Measurements from ENCODE around the gene FMNL3. TPM values are rescaled to one million over a fixed set of nuclear protein-coding genes. Genes with fewer than 3 reads are reported as not detected.
"Not testable (repeated sequence)": the region's sequence is repeated elsewhere in the genome, so short reads cannot be mapped to it uniquely, and the experiment has no call there.

FMNL3 gene
- total and polyA plus RNA-seq, 4 donors: 0.72 to 4.5 (median 2.6) TPM

- H3K27ac ChIP-seq (ENCODE audit: low read depth in 1 of 2, low read length in 2 of 2): peak overlapping the region in 1 of 2 donors; percentile 11
- H3K9ac ChIP-seq (ENCODE audit: low read depth in 1 of 2, low read length in 2 of 2); H3K4me1 ChIP-seq (ENCODE audit: control insufficient read depth in 4 of 4, insufficient read depth in 4 of 4, low read length in 3 of 4); DNase-seq (ENCODE audit: low spot score); H3K36me3 ChIP-seq (ENCODE audit: control insufficient read depth in 4 of 4, insufficient read depth in 3 of 4, low read depth in 1 of 4, low read length in 3 of 4); H3K4me3 ChIP-seq (ENCODE audit: low read depth in 1 of 3, low read length in 3 of 3); H3K27me3 ChIP-seq (ENCODE audit: control insufficient read depth in 4 of 4, insufficient read depth in 4 of 4, low read length in 3 of 4); H3K9me3 ChIP-seq (ENCODE audit: control insufficient read depth in 4 of 4, low read length in 3 of 4): not testable (repeated sequence)
- 88% methylated on average over 7 of the region's 7 CpGs for WGBS
Observed at GRCh38 chr12:49734900-49735299, 27.7 kb upstream of the FMNL3 start.

GRCh38 chr12:49733219-49734017 lies 26.2 kb upstream of the FMNL3 start:
- H3K27ac ChIP-seq (ENCODE audit: low read depth in 1 of 2, low read length in 2 of 2): no peak overlapping the region
- H3K9me3 ChIP-seq (ENCODE audit: control insufficient read depth in 4 of 4, low read length in 3 of 4): no peaks in the 10 kb centered on the region
- 89% methylated on average over 10 of the region's 10 CpGs for WGBS
- DNase-seq (ENCODE audit: low spot score): no peak
- no peak overlapping the region for H3K4me3 ChIP-seq (ENCODE audit: low read depth in 1 of 3, low read length in 3 of 3)
- H3K9ac ChIP-seq (ENCODE audit: low read depth in 1 of 2, low read length in 2 of 2): no peak overlapping the region
- H3K36me3 ChIP-seq (ENCODE audit: control insufficient read depth in 4 of 4, insufficient read depth in 3 of 4, low read depth in 1 of 4, low read length in 3 of 4): no peaks in the 10 kb centered on the region
- no peaks in the 10 kb centered on the region for H3K27me3 ChIP-seq (ENCODE audit: control insufficient read depth in 4 of 4, insufficient read depth in 4 of 4, low read length in 3 of 4)
- TF ChIP-seq NR2F2 (IDR thresholded peaks at IDR 0.05) (no peak), EGR1 (IDR thresholded peaks at IDR 0.05; ENCODE audit: low read depth in 2 of 2) (no peak), ZBTB33 (IDR thresholded peaks at IDR 0.05) (no peak), GABPA (IDR thresholded peaks at IDR 0.05 in 1 of 2, conservative IDR thresholded peaks at IDR 0.05 in 1 of 2) (no peak), RAD21 (IDR thresholded peaks at IDR 0.05) (no peak)
- peaks cover 0 to 2% (median 0%) of the 10 kb centered on the region in 4 donors for H3K4me1 ChIP-seq (ENCODE audit: control insufficient read depth in 4 of 4, insufficient read depth in 4 of 4, low read length in 3 of 4)

DNA sequence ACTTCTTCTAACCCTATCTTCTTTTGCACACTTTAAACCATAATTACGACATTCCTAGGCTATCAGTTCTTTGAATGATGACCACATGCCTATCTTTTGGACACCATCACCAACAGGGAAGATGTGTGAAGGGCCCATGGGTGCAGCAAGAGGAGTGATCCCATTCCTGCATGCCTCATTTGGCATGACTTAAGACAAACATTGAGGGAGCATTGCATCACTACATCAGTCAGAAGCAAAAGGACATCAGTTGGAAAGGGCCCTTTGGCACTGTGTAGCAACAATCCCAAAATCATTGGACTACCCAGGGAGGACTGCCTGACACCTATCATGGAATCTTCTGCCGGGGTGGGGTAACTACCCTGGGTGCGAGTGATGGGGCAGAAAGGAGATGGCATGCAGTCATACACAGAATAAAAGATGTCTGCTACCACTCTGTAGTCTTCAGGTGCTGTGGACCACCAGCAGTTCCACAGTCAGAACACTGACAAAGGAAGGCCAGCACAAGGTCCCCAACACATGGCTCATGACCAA lies 23.4 kb upstream of the FMNL3 start:
- Histone ChIP-seq H3K4me1 (ENCODE audit: control insufficient read depth in 4 of 4, insufficient read depth in 4 of 4, low read length in 3 of 4) (no peaks in the 10 kb centered on the region), H3K9me3 (ENCODE audit: control insufficient read depth in 4 of 4, low read length in 3 of 4) (no peaks in the 10 kb centered on the region), H3K4me3 (ENCODE audit: low read depth in 1 of 3, low read length in 3 of 3) (no peak overlapping the region), H3K27me3 (ENCODE audit: control insufficient read depth in 4 of 4, insufficient read depth in 4 of 4, low read length in 3 of 4) (no peaks in the 10 kb centered on the region), H3K36me3 (ENCODE audit: control insufficient read depth in 4 of 4, insufficient read depth in 3 of 4, low read depth in 1 of 4, low read length in 3 of 4) (no peaks in the 10 kb centered on the region), H3K9ac (ENCODE audit: low read depth in 1 of 2, low read length in 2 of 2) (no peak overlapping the region), H3K27ac (ENCODE audit: low read depth in 1 of 2, low read length in 2 of 2) (no peak overlapping the region)
- DNase-seq (ENCODE audit: low spot score): no peak
- 73% methylated on average over 3 of the region's 3 CpGs for WGBS
- no peak for TF ChIP-seq EGR1 (IDR thresholded peaks at IDR 0.05; ENCODE audit: low read depth in 2 of 2)
- no peak for TF ChIP-seq TAF1 (conservative IDR thresholded peaks at IDR 0.05)
- peak in 1 of 2 donors; percentile 58 for TF ChIP-seq HNF4A (conservative IDR thresholded peaks at IDR 0.05)
- no peak for TF ChIP-seq FOXA2 (IDR thresholded peaks at IDR 0.05)
- TF ChIP-seq, protein P1, sequence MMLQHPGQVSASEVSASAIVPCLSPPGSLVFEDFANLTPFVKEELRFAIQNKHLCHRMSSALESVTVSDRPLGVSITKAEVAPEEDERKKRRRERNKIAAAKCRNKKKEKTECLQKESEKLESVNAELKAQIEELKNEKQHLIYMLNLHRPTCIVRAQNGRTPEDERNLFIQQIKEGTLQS (IDR thresholded peaks at IDR 0.05): peak; percentile 35
- no peak for TF ChIP-seq REST (IDR thresholded peaks at IDR 0.05)
- TF ChIP-seq NR2F2 (IDR thresholded peaks at IDR 0.05): no peak
- no peak for TF ChIP-seq CTCF (IDR thresholded peaks at IDR 0.05; ENCODE audit: low read depth, low read length, missing input control)

All from liver (tissue), 9 donors.